Parietal lobe (tissue), 1 donor: ENCODE measurements around the gene MBP. TPM values are rescaled to one million over a fixed set of nuclear protein-coding genes. Genes with fewer than 3 reads are reported as not detected.

Source experiments
- total RNA-seq: library from RNA; depleted of rRNA; stranded (reverse); fragments of >200 nt; gene quantifications from one replicate; pipeline ENCODE4 v1.2.3, GENCODE V29; 2014

Gene MBP
- 10.6 TPM for total RNA-seq

GRCh38 chr18:77132369-77133050, at the start of gene MBP:
MBP (minus strand) TSS chr18:77132783; CDS start chr18:77105261, 27,522 bp downstream.

Other genes starting within 250 kb of the MBP start
- 0.31 TPM for gene GALR1, start 117.1 kb upstream of the MBP start, total RNA-seq